ENCODE results near the gene CHERP. TPM values are rescaled to one million over a fixed set of nuclear protein-coding genes. Genes with fewer than 3 reads are reported as not detected.
"Not testable (repeated sequence)": the region's sequence is repeated elsewhere in the genome, so short reads cannot be mapped to it uniquely, and the experiment has no call there.

CHERP gene
- total RNA-seq, 1 donor from 2014 or later: 70.8 TPM

GRCh38 chr19:16559780-16560276, 17.6 kb upstream of the CHERP start:
- H3K27me3 Mint-ChIP-seq: no peaks in the 10 kb centered on the region
- no peak overlapping the region for H3K4me3 Mint-ChIP-seq
- no peak for DNase-seq (ENCODE audit: extremely low spot score, unreplicated experiment)
- no peaks in the 10 kb centered on the region for H3K9me3 Mint-ChIP-seq
- peaks cover 14% of the 10 kb centered on the region for H3K36me3 Mint-ChIP-seq
- TF ChIP-seq CTCF (conservative IDR thresholded peaks at IDR 0.05): no peak
- peaks cover 2% of the 10 kb centered on the region for H3K4me1 Mint-ChIP-seq (ENCODE audit: unreplicated experiment)
- H3K27ac Mint-ChIP-seq: no peak overlapping the region

- Mint-ChIP-seq H3K27me3 (no peaks in the 10 kb centered on the region), H3K4me1 (ENCODE audit: unreplicated experiment) (no peaks in the 10 kb centered on the region), H3K9me3 (no peaks in the 10 kb centered on the region), H3K27ac (no peak overlapping the region), H3K36me3 (no peaks in the 10 kb centered on the region), H3K4me3 (no peak overlapping the region)
- DNase-seq (ENCODE audit: extremely low spot score, unreplicated experiment): no peak
- TF ChIP-seq CTCF (conservative IDR thresholded peaks at IDR 0.05): no peak
These were observed 12.5 kb upstream of the CHERP start for GRCh38 chr19:16554776-16555175.

DNA sequence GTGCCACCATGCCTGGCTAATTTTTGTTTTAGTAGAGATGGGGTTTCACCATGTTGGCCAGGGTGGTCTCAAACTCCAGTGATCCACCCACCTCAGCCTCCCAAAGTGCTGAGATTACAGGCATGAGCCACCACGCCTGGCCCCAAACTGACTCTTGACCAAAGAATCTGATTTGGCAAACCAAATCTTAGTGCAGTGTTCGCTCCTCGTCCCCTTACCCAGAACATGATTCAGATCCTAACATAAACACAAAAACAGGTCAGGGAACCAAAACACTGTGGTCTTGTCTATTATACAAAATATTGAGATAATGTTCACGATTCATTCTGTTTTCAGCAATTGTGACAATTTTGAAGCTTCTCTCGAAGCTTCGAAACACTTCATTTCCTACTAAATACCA, 9.7 kb upstream of the CHERP start:
- not testable (repeated sequence) for H3K9me3 Mint-ChIP-seq; H3K36me3 Mint-ChIP-seq; DNase-seq (ENCODE audit: extremely low spot score, unreplicated experiment); H3K27ac Mint-ChIP-seq; H3K4me3 Mint-ChIP-seq; H3K27me3 Mint-ChIP-seq; H3K4me1 Mint-ChIP-seq (ENCODE audit: unreplicated experiment)

GRCh38 chr19:16548956-16549355, 6.7 kb upstream of the CHERP start:
- H3K4me1 Mint-ChIP-seq (ENCODE audit: unreplicated experiment): peaks cover 6% of the 10 kb centered on the region

GRCh38 chr19:16544473-16545231, 2.4 kb upstream of the CHERP start:
- no peaks in the 10 kb centered on the region for H3K27me3 Mint-ChIP-seq
- DNase-seq (ENCODE audit: extremely low spot score, unreplicated experiment): no peak
- no peaks in the 10 kb centered on the region for H3K9me3 Mint-ChIP-seq
- peak overlapping the region; percentile 76 for H3K4me3 Mint-ChIP-seq
- peaks cover 14% of the 10 kb centered on the region for H3K36me3 Mint-ChIP-seq
- no peak overlapping the region for H3K27ac Mint-ChIP-seq
- no peak for TF ChIP-seq CTCF (conservative IDR thresholded peaks at IDR 0.05)
- peaks cover 20% of the 10 kb centered on the region for H3K4me1 Mint-ChIP-seq (ENCODE audit: unreplicated experiment)

More at GRCh38 chr19:16548956-16549355, 6.7 kb upstream of the CHERP start:
- Mint-ChIP-seq H3K27me3 (no peaks in the 10 kb centered on the region), H3K27ac (no peak overlapping the region), H3K36me3 (peaks cover 3% of the 10 kb centered on the region), H3K9me3 (no peaks in the 10 kb centered on the region), H3K4me3 (no peak overlapping the region)
- no peak for DNase-seq (ENCODE audit: extremely low spot score, unreplicated experiment)
- TF ChIP-seq CTCF (conservative IDR thresholded peaks at IDR 0.05): no peak

DNA sequence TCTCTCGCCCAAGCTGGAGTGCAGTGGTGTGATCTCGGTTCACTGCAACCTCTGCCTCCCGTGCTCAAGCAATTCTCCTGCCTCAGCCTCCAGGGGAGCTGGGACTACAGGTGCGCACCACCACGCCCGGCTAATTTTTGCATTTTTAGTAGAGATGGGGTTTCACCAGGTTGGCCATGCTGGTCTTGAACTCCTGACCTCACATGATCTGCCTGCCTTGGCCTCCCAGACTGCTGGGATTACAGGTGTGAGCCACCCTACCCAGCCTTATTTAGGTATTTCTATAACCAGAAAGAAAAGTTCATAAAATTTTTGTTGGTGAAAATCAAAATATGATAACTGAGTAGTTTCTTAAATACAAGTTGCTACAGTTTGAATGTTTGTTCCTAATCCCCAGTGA, 1.5 kb upstream of the CHERP start:
- Mint-ChIP-seq H3K27ac (peak overlapping the region; percentile 84), H3K4me3 (peak overlapping the region; percentile 92), H3K36me3 (peaks cover 15% of the 10 kb centered on the region), H3K4me1 (ENCODE audit: unreplicated experiment) (peaks cover 20% of the 10 kb centered on the region)
- not testable (repeated sequence) for H3K9me3 Mint-ChIP-seq; H3K27me3 Mint-ChIP-seq; DNase-seq (ENCODE audit: extremely low spot score, unreplicated experiment)
